Omental fat pad (tissue), 4 donors: ENCODE results near the gene ZFPL1. TPM values are rescaled to one million over a fixed set of nuclear protein-coding genes. Genes with fewer than 3 reads are reported as not detected.

Source experiments
- ATAC-seq: fragments of 150-250 bp; one replicate; pipeline ENCODE4 v1.9.1; 2016; ENCODE audit warnings: mild to moderate bottlenecking, moderate library complexity; ENCODE audit not compliant: low FRiP score
- DNase-seq: peaks from one replicate; pipeline ENCODE4 v3.0.0-alpha.2; 2019; ENCODE audit warnings: low spot score
- CTCF ChIP-seq, 3 donors: fragments of 450-650 bp; IDR thresholded peaks; one replicate each; pipeline ENCODE4 v1.5.1; 2016 to 2017; ENCODE audit warnings: antibody characterized with exemption in 3 of 3, mild to moderate bottlenecking in 3 of 3, moderate library complexity in 2 of 3
- total RNA-seq, 4 donors: library from RNA; depleted of rRNA; stranded (reverse); fragments of >200 nt; gene quantifications; one replicate each; pipeline ENCODE4 v1.1.0, GENCODE V29; 2016

The ZFPL1 gene
- total RNA-seq, 4 donors from 2014 or later: 21.3 to 44.5 (median 32.6) TPM

GRCh38 chr11:65066805-65067291 lies 17.2 kb upstream of the ZFPL1 start:
- no peak for ATAC-seq
- DNase-seq: no peak
- TF ChIP-seq CTCF (IDR thresholded peaks at IDR 0.05): no peak

GRCh38 chr11:65067446-65067845 lies 16.6 kb upstream of the ZFPL1 start:
- DNase-seq (no peak), ATAC-seq (no peak)
- no peak for TF ChIP-seq CTCF (IDR thresholded peaks at IDR 0.05)

GRCh38 chr11:65069217-65069616 lies 14.8 kb upstream of the ZFPL1 start:
- ATAC-seq (no peak), DNase-seq (no peak)
- TF ChIP-seq CTCF (IDR thresholded peaks at IDR 0.05): no peak

- DNase-seq (no peak), ATAC-seq (no peak)
- no peak for TF ChIP-seq CTCF (IDR thresholded peaks at IDR 0.05)
Measured at GRCh38 chr11:65071907-65072630, 12.0 kb upstream of the ZFPL1 start.

- no peak for ATAC-seq
- DNase-seq: no peak
- TF ChIP-seq CTCF (IDR thresholded peaks at IDR 0.05): no peak
Measured at GRCh38 chr11:65072631-65072966, 11.4 kb upstream of the ZFPL1 start.

- DNase-seq (no peak), ATAC-seq (no peak)
- no peak for TF ChIP-seq CTCF (IDR thresholded peaks at IDR 0.05)
Measured at GRCh38 chr11:65077451-65077850, 6.6 kb upstream of the ZFPL1 start.

GRCh38 chr11:65078151-65078550 lies 5.9 kb upstream of the ZFPL1 start:
- ATAC-seq: no peak
- no peak for TF ChIP-seq CTCF (IDR thresholded peaks at IDR 0.05)
- no peak for DNase-seq
